ENCODE measurements around the gene CLRN2. TPM values are rescaled to one million over a fixed set of nuclear protein-coding genes. Genes with fewer than 3 reads are reported as not detected.

The CLRN2 gene
- total RNA-seq, 1 experiment from 2014 or later = not detected

DNA sequence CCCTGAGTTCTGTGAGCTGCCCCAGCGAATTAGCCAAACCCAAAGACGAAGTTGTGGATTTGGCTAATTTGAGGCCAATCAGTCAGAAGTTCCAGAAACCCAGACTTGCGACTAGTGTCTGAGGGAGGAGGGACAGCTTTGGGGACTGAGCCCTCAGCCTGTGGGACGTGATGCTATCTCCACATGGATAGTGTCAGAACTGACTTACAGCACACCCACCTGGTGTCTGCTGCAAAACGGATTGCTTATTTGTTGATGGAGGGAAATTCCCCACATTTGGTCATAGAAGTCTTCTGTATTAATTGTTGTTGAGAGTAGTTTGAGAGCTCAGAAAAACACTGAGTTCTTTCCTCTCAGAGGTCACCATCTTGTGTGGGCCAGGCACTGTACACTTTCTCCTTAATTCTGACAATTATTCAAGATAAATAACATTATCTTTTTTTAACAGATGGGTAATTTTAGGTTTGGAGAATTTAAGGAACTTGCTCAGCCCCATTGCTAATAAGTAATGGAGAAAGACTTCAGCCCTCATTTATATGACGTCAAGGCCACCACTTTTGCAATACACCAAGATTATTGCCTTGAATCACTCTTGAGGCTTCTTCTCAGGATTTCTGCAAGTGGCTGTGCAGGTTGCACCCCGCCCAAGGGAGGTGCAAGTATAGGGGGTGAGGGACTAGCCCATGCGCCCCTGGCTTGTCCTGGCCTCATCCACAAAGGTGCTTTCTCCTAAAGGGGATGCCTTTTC is 16.7 kb downstream of the CLRN2 start:
- H2BK12ac ChIP-seq (ENCODE audit: insufficient read length, low read depth, low read length) = no peak overlapping the region

More for the DNA sequence above, 16.7 kb downstream of the CLRN2 start:
- Histone ChIP-seq H3K9ac (ENCODE audit: extremely low read depth, insufficient read length, low read length) (no peak overlapping the region), H2AFZ (ENCODE audit: low read length) (no peak overlapping the region), H3K18ac (ENCODE audit: insufficient read length, low read depth, low read length) (no peak overlapping the region), H4K8ac (replicated peaks; ENCODE audit: insufficient read length, low read depth, low read length) (no peak overlapping the region), H4K20me1 (ENCODE audit: control insufficient read depth, insufficient read depth, insufficient read length) (no peaks in the 10 kb centered on the region), H2BK120ac (ENCODE audit: low read depth, low read length, poor library complexity, severe bottlenecking) (no peak overlapping the region), H2BK15ac (ENCODE audit: low read depth, low read length) (no peak overlapping the region), H2BK5ac (ENCODE audit: insufficient read length, low read length) (no peak overlapping the region), H4K5ac (ENCODE audit: insufficient read length, low read depth, low read length) (no peak overlapping the region), H3K4me2 (ENCODE audit: insufficient read depth, insufficient read length, low read length) (no peak overlapping the region), H3K4ac (ENCODE audit: low read depth, low read length) (no peak overlapping the region), H3K79me1 (ENCODE audit: insufficient read depth, low read depth, low read length, poor library complexity, severe bottlenecking) (no peaks in the 10 kb centered on the region), H4K91ac (ENCODE audit: insufficient read length, low read depth, low read length) (no peak overlapping the region), H3K23ac (ENCODE audit: insufficient read length, low read depth, low read length) (no peak overlapping the region), H3K27ac (ENCODE audit: insufficient read length, low read depth, low read length) (no peak overlapping the region), H2BK20ac (ENCODE audit: low read depth, low read length, poor library complexity, severe bottlenecking) (no peak overlapping the region), H3K4me1 (ENCODE audit: insufficient read depth, low read length) (no peaks in the 10 kb centered on the region; the same call in 1 of the 2 replicates), H3K56ac (ENCODE audit: insufficient read length, low read depth, low read length) (no peak overlapping the region), H3K23me2 (ENCODE audit: insufficient read length, low read depth, low read length, poor library complexity, severe bottlenecking) (no peaks in the 10 kb centered on the region), H3K14ac (ENCODE audit: insufficient read depth, low read length) (no peak overlapping the region), H3K9me3 (ENCODE audit: control insufficient read depth, low read depth, low read length) (no peaks in the 10 kb centered on the region), H2AK5ac (ENCODE audit: insufficient read length, low read length) (no peak overlapping the region), H3T11ph (ENCODE audit: low read length) (no peak overlapping the region), H3K79me2 (ENCODE audit: insufficient read depth, low read length) (no peaks in the 10 kb centered on the region), H3K27me3 (ENCODE audit: insufficient read depth, low read length) (no peaks in the 10 kb centered on the region)
- Mint-ChIP-seq H3K4me1 (no peaks in the 10 kb centered on the region), H3K9me3 (no peaks in the 10 kb centered on the region), H3K36me3 (ENCODE audit: insufficient read depth in 1 of 3, low read depth in 3 of 3) (no peaks in the 10 kb centered on the region), H3K27me3 (ENCODE audit: low read depth) (peaks cover 10% of the 10 kb centered on the region), H3K4me3 (no peak overlapping the region), H3K27ac (no peak overlapping the region)
- no peak for DNase-seq
- WGBS (ENCODE audit: extremely low coverage, insufficient read length, low lambda C conversion rate) = no CpG with 5 or more reads among the region's 8 CpGs
- TF ChIP-seq, protein P1, sequence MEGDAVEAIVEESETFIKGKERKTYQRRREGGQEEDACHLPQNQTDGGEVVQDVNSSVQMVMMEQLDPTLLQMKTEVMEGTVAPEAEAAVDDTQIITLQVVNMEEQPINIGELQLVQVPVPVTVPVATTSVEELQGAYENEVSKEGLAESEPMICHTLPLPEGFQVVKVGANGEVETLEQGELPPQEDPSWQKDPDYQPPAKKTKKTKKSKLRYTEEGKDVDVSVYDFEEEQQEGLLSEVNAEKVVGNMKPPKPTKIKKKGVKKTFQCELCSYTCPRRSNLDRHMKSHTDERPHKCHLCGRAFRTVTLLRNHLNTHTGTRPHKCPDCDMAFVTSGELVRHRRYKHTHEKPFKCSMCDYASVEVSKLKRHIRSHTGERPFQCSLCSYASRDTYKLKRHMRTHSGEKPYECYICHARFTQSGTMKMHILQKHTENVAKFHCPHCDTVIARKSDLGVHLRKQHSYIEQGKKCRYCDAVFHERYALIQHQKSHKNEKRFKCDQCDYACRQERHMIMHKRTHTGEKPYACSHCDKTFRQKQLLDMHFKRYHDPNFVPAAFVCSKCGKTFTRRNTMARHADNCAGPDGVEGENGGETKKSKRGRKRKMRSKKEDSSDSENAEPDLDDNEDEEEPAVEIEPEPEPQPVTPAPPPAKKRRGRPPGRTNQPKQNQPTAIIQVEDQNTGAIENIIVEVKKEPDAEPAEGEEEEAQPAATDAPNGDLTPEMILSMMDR (conservative IDR thresholded peaks at IDR 0.05) = no peak

Measured in H9 (cell line).